ENCODE results near the gene PHACTR2.

GRCh38 chr6:143744551-143745165 lies 66.9 kb downstream of the PHACTR2 start:
- TF ChIP-seq, protein P1, sequence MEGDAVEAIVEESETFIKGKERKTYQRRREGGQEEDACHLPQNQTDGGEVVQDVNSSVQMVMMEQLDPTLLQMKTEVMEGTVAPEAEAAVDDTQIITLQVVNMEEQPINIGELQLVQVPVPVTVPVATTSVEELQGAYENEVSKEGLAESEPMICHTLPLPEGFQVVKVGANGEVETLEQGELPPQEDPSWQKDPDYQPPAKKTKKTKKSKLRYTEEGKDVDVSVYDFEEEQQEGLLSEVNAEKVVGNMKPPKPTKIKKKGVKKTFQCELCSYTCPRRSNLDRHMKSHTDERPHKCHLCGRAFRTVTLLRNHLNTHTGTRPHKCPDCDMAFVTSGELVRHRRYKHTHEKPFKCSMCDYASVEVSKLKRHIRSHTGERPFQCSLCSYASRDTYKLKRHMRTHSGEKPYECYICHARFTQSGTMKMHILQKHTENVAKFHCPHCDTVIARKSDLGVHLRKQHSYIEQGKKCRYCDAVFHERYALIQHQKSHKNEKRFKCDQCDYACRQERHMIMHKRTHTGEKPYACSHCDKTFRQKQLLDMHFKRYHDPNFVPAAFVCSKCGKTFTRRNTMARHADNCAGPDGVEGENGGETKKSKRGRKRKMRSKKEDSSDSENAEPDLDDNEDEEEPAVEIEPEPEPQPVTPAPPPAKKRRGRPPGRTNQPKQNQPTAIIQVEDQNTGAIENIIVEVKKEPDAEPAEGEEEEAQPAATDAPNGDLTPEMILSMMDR (IDR thresholded peaks at IDR 0.05; ENCODE audit: borderline replicate concordance, extremely low read depth, low read length, poor library complexity, severe bottlenecking), result no peak
- no peak for TF ChIP-seq EZH2 (IDR thresholded peaks at IDR 0.05; ENCODE audit: borderline replicate concordance, low read depth, low read length, severe bottlenecking)
